Activated naive CD8-positive, alpha-beta T cell treated with anti-CD3 and anti-CD28 coated beads, Interleukin-2, amount 10 ng/mL, durations not matched to agents 7 days and 5 days (primary cell): ENCODE data around the gene QSOX1. TPM values are rescaled to one million over a fixed set of nuclear protein-coding genes. Genes with fewer than 3 reads are reported as not detected.

ENCODE experiments used
- ATAC-seq: fragments of 150-1000 bp; cut with Tn5 transposase; one replicate; pipeline ENCODE4 v1.10.0; 2021; ENCODE audit warnings: low read depth, moderate library complexity
- POLR2A ChIA-PET: fragments of 350-600 bp; sonication (Branson Sonifier 250); formaldehyde crosslinking; loops from one replicate; lab custom pipeline; 2021; ENCODE audit warnings: antibody characterized with exemption; lab: Charles Lee
- DNase-seq: peaks from one replicate; pipeline ENCODE4 v3.0.0; 2021
- H3K27ac Mint-ChIP-seq: one replicate; pipeline ENCODE4 v1.8.0; 2022; ENCODE audit warnings: mild to moderate bottlenecking, mixed read lengths
- H3K27me3 Mint-ChIP-seq: one replicate; pipeline ENCODE4 v1.8.0; 2022; ENCODE audit warnings: mild to moderate bottlenecking, moderate library complexity, mixed read lengths
- H3K36me3 Mint-ChIP-seq: one replicate; pipeline ENCODE4 v1.8.0; 2021; ENCODE audit warnings: mild to moderate bottlenecking, mixed read lengths
- H3K4me1 Mint-ChIP-seq: one replicate; pipeline ENCODE4 v1.8.0; 2021; ENCODE audit warnings: mixed read lengths
- H3K4me3 Mint-ChIP-seq: one replicate; pipeline ENCODE4 v1.8.0; 2022; ENCODE audit warnings: mild to moderate bottlenecking, moderate library complexity, mixed read lengths
- H3K9me3 Mint-ChIP-seq: one replicate; pipeline ENCODE4 v1.8.0; 2021; ENCODE audit warnings: mixed read lengths
- total RNA-seq, 2 experiments: library from RNA; stranded (reverse); gene quantifications; one replicate each; pipeline ENCODE4 v1.2.3, GENCODE V29; 2021

Gene QSOX1
- total RNA-seq, 2 experiments from 2014 or later: 22.8 to 27.1 TPM

GRCh38 chr1:180181996-180182642 lies 27.4 kb downstream of the QSOX1 start:
- no peaks in the 10 kb centered on the region for H3K36me3 Mint-ChIP-seq

GRCh38 chr1:180182643-180183311 lies 28.1 kb downstream of the QSOX1 start:
- ATAC-seq: no peak
- no peaks in the 10 kb centered on the region for H3K36me3 Mint-ChIP-seq

More at GRCh38 chr1:180181996-180182642, 27.4 kb downstream of the QSOX1 start:
- Mint-ChIP-seq H3K27ac (no peak overlapping the region), H3K4me1 (no peaks in the 10 kb centered on the region), H3K4me3 (no peak overlapping the region), H3K9me3 (no peaks in the 10 kb centered on the region), H3K27me3 (no peaks in the 10 kb centered on the region)
- DNase-seq: peak; percentile 20
- no peak for ATAC-seq
- POLR2A ChIA-PET: no interaction called here

GRCh38 chr1:180183426-180183825 lies 28.8 kb downstream of the QSOX1 start:
- H3K4me1 Mint-ChIP-seq: no peaks in the 10 kb centered on the region
- POLR2A ChIA-PET: no interaction called here
- no peaks in the 10 kb centered on the region for H3K27me3 Mint-ChIP-seq
- peak; percentile 3 for DNase-seq
- H3K27ac Mint-ChIP-seq: no peak overlapping the region
- no peaks in the 10 kb centered on the region for H3K36me3 Mint-ChIP-seq
- no peak overlapping the region for H3K4me3 Mint-ChIP-seq
- no peak for ATAC-seq
- no peaks in the 10 kb centered on the region for H3K9me3 Mint-ChIP-seq

More at GRCh38 chr1:180182643-180183311, 28.1 kb downstream of the QSOX1 start:
- Mint-ChIP-seq H3K27me3 (no peaks in the 10 kb centered on the region), H3K4me3 (no peak overlapping the region), H3K4me1 (no peaks in the 10 kb centered on the region), H3K9me3 (no peaks in the 10 kb centered on the region), H3K27ac (no peak overlapping the region)
- POLR2A ChIA-PET: no interaction called here
- peak; percentile 18 for DNase-seq

- DNase-seq: peak; percentile 17
- POLR2A ChIA-PET: no interaction called here
- Mint-ChIP-seq H3K36me3 (no peaks in the 10 kb centered on the region), H3K27ac (no peak overlapping the region), H3K27me3 (no peaks in the 10 kb centered on the region), H3K9me3 (no peaks in the 10 kb centered on the region), H3K4me1 (no peaks in the 10 kb centered on the region), H3K4me3 (no peak overlapping the region)
- ATAC-seq: no peak
Observed at GRCh38 chr1:180184041-180184440, 29.4 kb downstream of the QSOX1 start.

- H3K27me3 Mint-ChIP-seq: no peaks in the 10 kb centered on the region
- POLR2A ChIA-PET: no interaction called here
- no peaks in the 10 kb centered on the region for H3K9me3 Mint-ChIP-seq
- no peak overlapping the region for H3K27ac Mint-ChIP-seq
- DNase-seq (no peak), ATAC-seq (no peak)
- H3K36me3 Mint-ChIP-seq: no peaks in the 10 kb centered on the region
- no peaks in the 10 kb centered on the region for H3K4me1 Mint-ChIP-seq
- no peak overlapping the region for H3K4me3 Mint-ChIP-seq
Observed at GRCh38 chr1:180185281-180185680, 30.6 kb downstream of the QSOX1 start.

- ATAC-seq: no peak
Observed at GRCh38 chr1:180185971-180186645, 31.4 kb downstream of the QSOX1 start.

GRCh38 chr1:180186831-180187230 lies 32.2 kb downstream of the QSOX1 start:
- no peaks in the 10 kb centered on the region for H3K27me3 Mint-ChIP-seq
- no peaks in the 10 kb centered on the region for H3K9me3 Mint-ChIP-seq
- H3K4me3 Mint-ChIP-seq: no peak overlapping the region
- H3K36me3 Mint-ChIP-seq: no peaks in the 10 kb centered on the region
- H3K27ac Mint-ChIP-seq: no peak overlapping the region
- DNase-seq (no peak), ATAC-seq (no peak)
- POLR2A ChIA-PET: no interaction called here
- peaks cover 2% of the 10 kb centered on the region for H3K4me1 Mint-ChIP-seq

More at GRCh38 chr1:180185971-180186645, 31.4 kb downstream of the QSOX1 start:
- no peak overlapping the region for H3K4me3 Mint-ChIP-seq
- H3K27me3 Mint-ChIP-seq: no peaks in the 10 kb centered on the region
- H3K4me1 Mint-ChIP-seq: no peaks in the 10 kb centered on the region
- no peaks in the 10 kb centered on the region for H3K36me3 Mint-ChIP-seq
- no peaks in the 10 kb centered on the region for H3K9me3 Mint-ChIP-seq
- POLR2A ChIA-PET: no interaction called here
- DNase-seq: no peak
- no peak overlapping the region for H3K27ac Mint-ChIP-seq

- DNase-seq (no peak), ATAC-seq (no peak)
- H3K27me3 Mint-ChIP-seq: no peaks in the 10 kb centered on the region
- POLR2A ChIA-PET: no interaction called here
- H3K9me3 Mint-ChIP-seq: no peaks in the 10 kb centered on the region
- H3K4me1 Mint-ChIP-seq: peaks cover 7% of the 10 kb centered on the region
- no peak overlapping the region for H3K27ac Mint-ChIP-seq
- peaks cover 2% of the 10 kb centered on the region for H3K36me3 Mint-ChIP-seq
- H3K4me3 Mint-ChIP-seq: no peak overlapping the region
Observed at GRCh38 chr1:180187626-180188025, 33.0 kb downstream of the QSOX1 start.

GRCh38 chr1:180188091-180188506 lies 33.4 kb downstream of the QSOX1 start:
- POLR2A ChIA-PET: no interaction called here
- Mint-ChIP-seq H3K4me1 (peaks cover 10% of the 10 kb centered on the region), H3K27me3 (no peaks in the 10 kb centered on the region), H3K36me3 (peaks cover 2% of the 10 kb centered on the region), H3K9me3 (no peaks in the 10 kb centered on the region), H3K27ac (no peak overlapping the region), H3K4me3 (no peak overlapping the region)
- ATAC-seq: no peak
- DNase-seq: no peak

GRCh38 chr1:180188684-180189175 lies 34.1 kb downstream of the QSOX1 start:
- Mint-ChIP-seq H3K4me1 (peaks cover 11% of the 10 kb centered on the region), H3K4me3 (no peak overlapping the region), H3K36me3 (peaks cover 2% of the 10 kb centered on the region), H3K27ac (no peak overlapping the region), H3K27me3 (no peaks in the 10 kb centered on the region), H3K9me3 (no peaks in the 10 kb centered on the region)
- DNase-seq: no peak
- no peak for ATAC-seq
- POLR2A ChIA-PET: no interaction called here

- Mint-ChIP-seq H3K27ac (no peak overlapping the region), H3K4me1 (peaks cover 11% of the 10 kb centered on the region), H3K4me3 (no peak overlapping the region), H3K36me3 (peaks cover 2% of the 10 kb centered on the region), H3K27me3 (no peaks in the 10 kb centered on the region), H3K9me3 (no peaks in the 10 kb centered on the region)
- POLR2A ChIA-PET: no interaction called here
- DNase-seq (no peak), ATAC-seq (no peak)
Observed at GRCh38 chr1:180190091-180190490, 35.4 kb downstream of the QSOX1 start.

- no peaks in the 10 kb centered on the region for H3K27me3 Mint-ChIP-seq
- H3K27ac Mint-ChIP-seq: peak overlapping the region; percentile 68
- H3K4me1 Mint-ChIP-seq: peaks cover 11% of the 10 kb centered on the region
- no peak overlapping the region for H3K4me3 Mint-ChIP-seq
- no peak for DNase-seq
- H3K9me3 Mint-ChIP-seq: no peaks in the 10 kb centered on the region
- POLR2A ChIA-PET: no interaction called here
- ATAC-seq: peak; percentile 17
- peaks cover 2% of the 10 kb centered on the region for H3K36me3 Mint-ChIP-seq
Observed at GRCh38 chr1:180192172-180192571, 37.5 kb downstream of the QSOX1 start.

GRCh38 chr1:180193141-180194047 lies 38.7 kb downstream of the QSOX1 start:
- H3K4me1 Mint-ChIP-seq: peaks cover 11% of the 10 kb centered on the region
- H3K9me3 Mint-ChIP-seq: no peaks in the 10 kb centered on the region
- peaks cover 2% of the 10 kb centered on the region for H3K36me3 Mint-ChIP-seq
- no peak overlapping the region for H3K4me3 Mint-ChIP-seq
- no peak for ATAC-seq
- H3K27me3 Mint-ChIP-seq: no peaks in the 10 kb centered on the region
- DNase-seq: no peak
- H3K27ac Mint-ChIP-seq: no peak overlapping the region
- POLR2A ChIA-PET: no interaction called here
